Retinal pigment epithelial cell (primary cell): Measurements from ENCODE around the gene FMO1.
"Not testable (repeated sequence)": the region's sequence is repeated elsewhere in the genome, so short reads cannot be mapped to it uniquely, and the experiment has no call there.

Source experiments
- DNase-seq: peaks from one replicate; pipeline ENCODE4 v3.0.0-alpha.2; 2010; ENCODE audit warnings: low read depth
- H3K4me3 ChIP-seq: 2 replicates; pipeline ENCODE4 v1.5.1; 2011; ENCODE audit warnings: mild to moderate bottlenecking, low read length, control low read depth, moderate library complexity
- CTCF ChIP-seq: conservative IDR thresholded peaks from 2 replicates; pipeline ENCODE4 v1.5.1; 2011; ENCODE audit warnings: low read depth, low read length, control low read depth, inconsistent platforms

Gene FMO1

GRCh38 chr1:171220581-171221054, 27.7 kb upstream of the FMO1 start:
- TF ChIP-seq CTCF: peak; percentile 3
- no peak for DNase-seq
- peak overlapping the region; percentile 32 for H3K4me3 ChIP-seq

- no peak overlapping the region for H3K4me3 ChIP-seq
- DNase-seq: no peak
- no peak for TF ChIP-seq CTCF
These were observed 26.4 kb upstream of the FMO1 start for GRCh38 chr1:171221665-171222591.

- no peak overlapping the region for H3K4me3 ChIP-seq
- no peak for DNase-seq
- no peak for TF ChIP-seq CTCF
These were observed 25.4 kb upstream of the FMO1 start for GRCh38 chr1:171222936-171223335.

GRCh38 chr1:171224257-171224656, 24.0 kb upstream of the FMO1 start:
- H3K4me3 ChIP-seq, DNase-seq: not testable (repeated sequence)

- peak; percentile 79 for TF ChIP-seq CTCF
- H3K4me3 ChIP-seq: no peak overlapping the region
- no peak for DNase-seq
These were observed 21.4 kb upstream of the FMO1 start for GRCh38 chr1:171226747-171227370.

GRCh38 chr1:171231326-171231725, 17.0 kb upstream of the FMO1 start:
- no peak for DNase-seq
- TF ChIP-seq CTCF: no peak
- no peak overlapping the region for H3K4me3 ChIP-seq

- no peak overlapping the region for H3K4me3 ChIP-seq
- TF ChIP-seq CTCF: no peak
- DNase-seq: no peak
These were observed 15.1 kb upstream of the FMO1 start for GRCh38 chr1:171233183-171233582.

- not testable (repeated sequence) for DNase-seq, H3K4me3 ChIP-seq
These were observed 12.1 kb upstream of the FMO1 start for GRCh38 chr1:171236231-171236630.
